Measurements from ENCODE around the gene CPNE4.
"Not testable (repeated sequence)": the region's sequence is repeated elsewhere in the genome, so short reads cannot be mapped to it uniquely, and the experiment has no call there.

CPNE4 gene

GRCh38 chr3:131957980-131958379 is 76.8 kb downstream of the CPNE4 start:
- DNase-seq (ENCODE audit: low read depth in 2 of 2): no peak

GRCh38 chr3:131957511-131957910 is 77.3 kb downstream of the CPNE4 start:
- no peak for DNase-seq (ENCODE audit: low read depth in 2 of 2)

DNA sequence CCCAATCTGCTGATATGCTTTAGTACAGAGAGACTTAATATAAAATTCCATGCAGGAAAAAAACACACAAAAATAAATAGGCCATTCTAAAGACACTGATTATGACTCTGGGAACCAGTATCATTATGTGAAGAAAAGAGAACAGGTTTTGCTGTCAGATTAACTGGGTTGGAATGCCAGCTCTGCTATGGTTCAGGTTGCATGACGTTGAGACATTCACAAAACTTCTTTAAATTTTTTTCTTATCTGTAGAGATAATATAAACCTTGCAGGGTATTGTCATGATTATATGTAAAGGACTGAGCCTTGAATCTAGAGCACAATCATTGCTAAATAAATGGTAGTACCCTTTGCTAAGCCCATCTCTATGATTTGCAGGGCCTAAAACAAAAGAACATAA is 86.0 kb downstream of the CPNE4 start:
- DNase-seq (ENCODE audit: low read depth in 2 of 2): no peak

GRCh38 chr3:131944676-131945075 is 90.1 kb downstream of the CPNE4 start:
- no peak for DNase-seq (ENCODE audit: low read depth in 2 of 2)

GRCh38 chr3:131933665-131934064 is 101.1 kb downstream of the CPNE4 start:
- no peak for DNase-seq (ENCODE audit: low read depth in 2 of 2)

GRCh38 chr3:131928593-131928992 is 106.2 kb downstream of the CPNE4 start:
- DNase-seq (ENCODE audit: low read depth in 2 of 2): no peak

DNA sequence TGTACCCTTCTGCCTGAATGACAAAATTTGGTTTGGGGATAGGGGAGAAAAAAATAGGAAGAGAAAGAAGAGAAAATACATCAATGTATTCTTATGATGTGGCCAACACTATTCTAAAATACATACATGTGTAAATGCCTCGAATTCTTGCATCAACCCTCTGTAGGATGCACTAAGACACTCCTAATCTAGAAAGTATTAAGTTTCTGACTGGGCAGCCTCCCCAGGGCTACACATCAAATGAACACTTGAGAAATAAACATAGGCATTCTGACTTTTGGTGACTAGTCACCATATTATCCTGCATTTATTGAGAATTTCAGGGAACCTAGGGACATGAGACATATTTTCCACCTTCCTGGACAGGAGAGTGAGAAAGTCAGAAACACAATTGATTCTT is 109.2 kb downstream of the CPNE4 start:
- no peak for DNase-seq (ENCODE audit: low read depth in 2 of 2)

DNA sequence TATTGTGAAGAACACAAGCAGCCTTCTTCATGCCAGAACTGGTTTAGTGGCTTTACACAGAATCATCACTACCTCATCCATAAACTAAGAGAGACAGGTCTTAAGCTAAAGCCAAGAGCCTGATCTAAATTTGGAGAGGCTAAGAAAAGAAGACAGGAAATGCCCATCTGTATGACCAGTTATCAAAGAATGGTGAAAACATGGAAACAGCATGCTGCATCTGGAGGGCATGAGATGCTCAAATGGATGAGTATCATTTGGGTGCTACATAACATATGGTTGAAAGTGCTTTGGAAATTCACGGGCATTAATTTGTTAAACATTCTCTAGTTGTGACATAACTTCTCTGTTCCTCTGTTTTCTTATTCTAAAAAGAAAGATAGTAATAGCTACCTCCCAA is 112.5 kb downstream of the CPNE4 start:
- DNase-seq (ENCODE audit: low read depth in 2 of 2): no peak

- DNase-seq (ENCODE audit: low read depth in 2 of 2): no peak
Measured at GRCh38 chr3:131917006-131917405, 117.8 kb downstream of the CPNE4 start.

DNA sequence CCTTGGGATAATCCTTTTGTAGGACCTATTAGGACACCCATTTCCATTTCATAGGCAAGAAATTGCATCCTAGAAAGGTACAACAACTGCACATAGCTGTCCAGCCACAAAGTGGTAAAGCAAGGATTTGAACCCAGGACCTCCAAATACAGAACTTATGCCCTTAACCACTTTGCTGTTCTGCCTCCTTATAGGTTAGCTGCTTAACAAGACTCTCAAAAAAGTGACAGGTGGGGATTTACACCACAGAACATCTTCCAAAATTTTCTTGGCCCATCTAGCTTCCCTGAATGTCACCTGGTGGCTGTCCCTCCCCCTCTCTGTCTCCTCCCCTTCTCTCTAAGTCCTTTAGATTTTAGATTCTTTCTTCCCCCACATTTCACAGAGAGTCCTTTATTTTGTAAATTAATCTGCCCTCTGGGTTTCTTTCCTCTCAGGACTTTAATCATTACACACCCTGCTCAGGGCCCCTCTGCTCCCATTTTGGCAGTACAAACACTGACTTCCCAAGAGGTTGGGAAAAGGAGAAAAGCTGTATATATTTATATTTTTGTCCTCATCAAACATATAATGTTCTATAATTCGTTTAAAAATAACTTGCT is 120.6 kb downstream of the CPNE4 start:
- no peak for DNase-seq (ENCODE audit: low read depth in 2 of 2)

GRCh38 chr3:131912255-131912654 is 122.6 kb downstream of the CPNE4 start:
- DNase-seq (ENCODE audit: low read depth in 2 of 2): no peak

- DNase-seq (ENCODE audit: low read depth in 2 of 2): no peak
Measured at GRCh38 chr3:131907796-131908195, 127.0 kb downstream of the CPNE4 start.

GRCh38 chr3:131903988-131904415 is 130.8 kb downstream of the CPNE4 start:
- no peak for DNase-seq (ENCODE audit: low read depth in 2 of 2)

DNA sequence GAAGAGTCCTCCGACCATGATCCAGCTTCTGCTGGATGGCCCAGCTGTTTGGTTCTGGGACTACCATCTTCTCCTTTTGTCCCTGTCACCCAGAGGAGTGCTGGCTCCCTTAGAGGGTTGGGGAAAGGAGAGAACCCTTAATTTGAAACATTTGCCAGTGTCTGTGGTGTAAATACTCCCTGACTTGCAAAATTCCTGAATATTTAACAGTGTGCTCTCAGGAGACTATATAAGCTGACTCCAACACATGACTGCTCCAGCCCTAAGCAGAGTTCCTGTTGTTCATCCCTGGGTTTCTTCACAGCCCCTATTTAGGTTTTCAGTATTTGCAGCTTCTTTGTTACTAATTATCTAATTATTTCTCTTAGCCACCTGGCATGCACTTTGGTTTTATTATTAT is 133.1 kb downstream of the CPNE4 start:
- no peak for DNase-seq (ENCODE audit: low read depth in 2 of 2)

GRCh38 chr3:131900891-131901290 is 133.9 kb downstream of the CPNE4 start:
- DNase-seq (ENCODE audit: low read depth in 2 of 2): no peak

DNA sequence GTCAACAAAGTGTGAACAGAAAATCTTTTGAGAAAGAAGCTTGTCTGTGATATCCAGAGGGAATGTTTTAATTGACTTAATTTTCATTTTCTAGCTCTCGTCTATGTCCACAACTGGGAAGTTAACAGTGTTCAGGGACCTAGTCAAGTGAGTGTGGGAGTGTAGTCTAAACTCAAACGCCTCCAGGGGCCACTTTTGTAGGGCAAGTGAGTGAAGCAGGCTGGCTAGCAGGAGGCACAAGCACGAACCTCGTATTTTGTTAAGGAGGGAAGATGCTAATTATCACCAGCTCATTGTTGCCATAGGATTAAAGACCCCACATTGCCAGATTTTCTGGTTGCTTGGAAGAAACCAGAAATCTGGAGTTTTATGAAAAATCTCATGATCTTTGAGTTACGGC is 135.8 kb downstream of the CPNE4 start:
- DNase-seq (ENCODE audit: low read depth in 2 of 2): no peak

- DNase-seq (ENCODE audit: low read depth in 2 of 2): no peak
Measured at GRCh38 chr3:131898346-131898745, 136.5 kb downstream of the CPNE4 start.

DNA sequence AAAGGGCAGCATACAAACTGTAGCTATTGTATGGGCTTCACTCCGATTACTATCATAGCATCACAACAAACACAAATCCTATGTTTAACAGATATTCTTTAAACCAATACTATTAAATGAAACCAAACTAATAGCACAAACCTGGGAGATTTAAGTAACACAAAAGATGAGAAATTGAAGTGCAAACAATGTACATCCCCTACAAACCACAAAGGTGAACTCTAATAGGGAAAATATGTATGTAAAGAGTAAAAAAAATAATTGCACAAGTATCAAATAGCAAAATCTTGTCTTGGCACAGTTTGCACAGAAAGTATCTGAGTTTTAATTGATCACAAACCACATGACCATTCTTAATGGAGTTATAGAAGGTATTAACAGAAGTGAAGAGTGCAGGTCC is 138.5 kb downstream of the CPNE4 start:
- no peak for DNase-seq (ENCODE audit: low read depth in 2 of 2)

DNA sequence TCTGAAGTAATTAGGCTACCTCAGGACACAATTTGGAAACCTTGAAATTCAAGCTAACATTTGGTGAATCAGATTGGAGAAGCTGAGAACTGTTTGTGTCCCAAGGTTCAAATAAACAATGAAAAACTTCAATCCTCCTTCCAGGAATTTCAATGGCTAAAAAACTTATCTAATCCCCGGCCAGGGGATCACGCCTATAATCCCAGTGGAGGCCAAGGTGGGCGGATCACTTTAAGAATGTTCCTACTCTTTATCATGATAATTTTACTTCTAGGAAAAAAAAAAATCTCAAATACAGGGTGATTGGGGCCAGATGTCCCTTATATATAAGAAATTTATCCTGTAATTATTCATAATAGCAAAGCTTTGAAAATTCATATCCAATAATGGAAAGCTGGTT is 139.0 kb downstream of the CPNE4 start:
- no peak for DNase-seq (ENCODE audit: low read depth in 2 of 2)

DNA sequence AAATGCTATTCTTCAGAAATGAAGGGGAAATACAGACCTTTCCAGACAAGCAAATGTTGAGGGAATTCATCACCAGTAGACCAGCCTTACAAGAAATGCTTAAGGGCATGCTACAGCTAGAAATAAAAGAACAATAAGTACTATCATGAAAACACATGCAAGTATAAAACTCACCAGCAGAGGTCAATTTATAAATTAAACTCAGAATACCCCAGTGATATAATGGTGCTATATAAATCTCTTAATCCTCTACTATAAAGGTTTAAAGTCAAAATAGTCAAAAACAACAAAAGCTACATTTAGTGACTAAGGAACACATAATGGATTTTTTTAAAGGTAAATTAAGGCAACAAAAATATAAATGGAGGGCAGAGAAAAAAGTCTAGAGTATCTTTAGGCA is 142.5 kb downstream of the CPNE4 start:
- no peak for DNase-seq (ENCODE audit: low read depth in 2 of 2)

DNA sequence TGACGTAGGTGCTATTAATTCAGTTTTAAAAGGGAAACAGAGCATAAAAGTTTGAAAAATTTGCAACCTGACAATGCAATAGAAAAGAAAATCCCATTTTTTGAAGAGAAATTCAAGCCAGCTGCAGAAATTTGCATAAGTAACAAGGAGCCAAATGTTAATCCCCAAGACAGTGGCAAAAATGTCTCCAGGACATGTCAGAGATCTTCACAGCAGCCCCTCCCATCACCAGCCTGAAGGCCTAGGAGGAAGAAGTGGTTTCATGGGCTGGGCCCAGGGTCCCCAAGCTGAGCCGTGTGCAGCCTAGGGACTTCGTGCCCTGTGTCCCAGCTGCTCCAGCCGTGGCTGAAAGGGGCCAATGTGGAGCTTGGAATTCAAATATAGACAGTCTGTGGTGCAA is 148.9 kb downstream of the CPNE4 start:
- not testable (repeated sequence) for DNase-seq (ENCODE audit: low read depth in 2 of 2)

GRCh38 chr3:131883711-131884407 is 151.0 kb downstream of the CPNE4 start:
- DNase-seq (ENCODE audit: low read depth in 2 of 2): no peak

DNA sequence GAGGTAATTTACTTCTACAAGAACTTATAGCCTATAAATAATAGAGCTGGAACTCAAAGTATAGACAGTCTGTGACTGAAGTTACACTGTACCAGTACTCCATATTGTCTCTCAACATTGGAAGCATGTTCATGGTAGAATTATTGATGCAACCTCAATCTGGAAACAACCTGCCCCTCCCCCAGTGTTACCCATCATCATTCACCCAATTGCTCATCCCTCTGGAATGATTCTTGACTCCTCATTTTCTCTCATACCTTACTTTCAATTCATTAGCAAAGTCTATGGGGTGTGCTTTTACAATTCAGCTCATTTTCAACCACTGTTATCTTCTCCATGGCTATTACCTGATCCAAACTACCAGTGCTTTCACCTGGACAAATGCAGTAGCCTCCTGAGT is 151.7 kb downstream of the CPNE4 start:
- DNase-seq (ENCODE audit: low read depth in 2 of 2): no peak

DNA sequence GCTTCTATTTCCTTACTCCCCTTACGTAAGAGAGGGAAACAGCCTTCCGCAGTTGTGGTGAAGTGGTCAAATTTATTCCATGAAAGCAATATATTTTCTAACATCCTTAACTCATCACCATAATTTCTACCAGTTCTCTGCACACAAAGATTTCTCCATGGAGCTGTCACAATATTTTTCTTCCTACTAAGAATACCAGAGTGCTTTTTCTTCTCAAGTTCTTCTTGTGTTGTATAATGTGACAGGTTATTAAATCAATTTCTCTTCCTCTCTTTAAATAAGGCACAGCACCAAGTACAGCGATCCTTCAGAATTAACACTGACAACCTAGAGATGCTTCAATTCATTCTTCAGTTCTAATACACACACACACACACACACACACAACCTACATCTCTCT is 153.0 kb downstream of the CPNE4 start:
- no peak for DNase-seq (ENCODE audit: low read depth in 2 of 2)
